ENCODE data around the gene KLHL22. TPM values are rescaled to one million over a fixed set of nuclear protein-coding genes. Genes with fewer than 3 reads are reported as not detected.

KLHL22 gene
- total and polyA plus RNA-seq, 2 of the 4 experiments (the other 2 are of a cell fraction) = 27.1 to 30.1 TPM

DNA sequence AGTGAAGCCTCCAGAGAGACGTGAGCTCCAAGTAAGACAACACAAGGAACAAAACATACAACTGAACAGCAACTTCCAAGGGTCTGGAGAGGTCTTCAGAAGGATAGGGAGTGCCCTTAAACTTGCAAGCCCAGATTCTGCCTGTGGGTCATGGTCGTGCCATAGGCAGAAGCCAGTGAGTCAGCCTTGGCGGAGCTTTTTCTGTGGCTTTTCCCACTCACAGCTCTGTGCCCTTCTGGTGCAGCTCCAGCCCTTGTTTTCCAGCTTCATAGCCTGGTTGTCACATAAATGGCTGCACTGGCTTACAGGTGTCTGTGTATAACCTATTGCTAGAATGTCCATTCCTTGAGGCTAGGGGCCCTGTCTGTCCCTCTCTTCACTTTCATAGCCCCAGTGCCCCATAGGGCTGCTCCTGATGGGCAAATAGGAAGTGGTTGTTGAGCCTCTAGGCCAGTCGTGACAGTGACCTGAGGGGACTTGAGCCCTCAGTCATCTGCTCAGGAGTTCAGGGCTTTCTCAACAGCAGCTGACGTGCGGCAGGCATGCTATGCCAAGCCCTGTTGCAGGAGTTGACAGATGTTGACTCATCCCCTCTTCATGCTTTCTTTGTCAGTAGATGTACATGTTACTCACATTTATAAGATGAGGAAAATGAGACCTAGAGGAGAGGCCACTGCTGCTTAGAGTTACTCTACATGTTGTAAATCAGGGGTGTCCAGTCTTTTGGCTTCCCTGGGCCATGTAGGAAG is 19.2 kb upstream of the KLHL22 start:
- peaks cover 0 to 60% of the 10 kb centered on the region in 2 experiments; a peak in 3 of 4 replicates for H3K79me1 ChIP-seq (ENCODE audit: low read depth in 1 of 2, low read length in 2 of 2)
- H3K4me1 ChIP-seq (ENCODE audit: control insufficient read depth, insufficient read depth, low read length) = peaks cover 24% of the 10 kb centered on the region
- H4K8ac ChIP-seq (ENCODE audit: low read depth in 2 of 2, low read length in 2 of 2) = no peak overlapping the region
- peak overlapping the region; percentile 58 for H2AK9ac ChIP-seq (replicated peaks; ENCODE audit: low read depth, low read length, poor library complexity)
- in situ Hi-C loops (cut with MboI; ENCODE audit: low sequenced_read_pairs) = loop anchor here (5.0 kb wide), 1 partner anchor 42 kb away; no protein-coding TSS in a partner anchor
- H2BK15ac ChIP-seq (ENCODE audit: low read depth, low read length) = no peak overlapping the region
- ChIA-PET POLR2A (ENCODE audit: unreplicated experiment) (no interaction called here), CTCF (no interaction called here)
- H3K9me3 ChIP-seq (ENCODE audit: control insufficient read depth, insufficient read depth, low read length) = no peaks in the 10 kb centered on the region
- ATAC-seq (ENCODE audit: low read depth) (peak; percentile 80), DNase-seq (peak; percentile 96)
- peaks cover 92% of the 10 kb centered on the region for H4K20me1 ChIP-seq (ENCODE audit: insufficient read depth, low read length)
- H3K56ac ChIP-seq (ENCODE audit: extremely low read depth, insufficient read depth, low read length) = no peak overlapping the region
- H3K27ac ChIP-seq (ENCODE audit: insufficient read depth, low read length) = peak overlapping the region; percentile 49
- no peak overlapping the region for H3K23ac ChIP-seq (ENCODE audit: low read depth, low read length)
- no peak overlapping the region for H3K4me3 ChIP-seq (ENCODE audit: insufficient read depth, low read depth, low read length)
- H3K4me2 ChIP-seq (ENCODE audit: low read depth, low read length) = 0 out of 2 replicates have a peak overlapping the region, but pooled peaks have one; percentile 17
- no TSS peak for BruUV-seq (replicated peaks)
- H4K91ac ChIP-seq (ENCODE audit: insufficient read depth, low read depth, low read length) = no peak overlapping the region
- H3K27me3 ChIP-seq (ENCODE audit: control insufficient read depth, insufficient read depth, low read length) = no peaks in the 10 kb centered on the region
- H2BK120ac ChIP-seq (ENCODE audit: low read depth, low read length) = no peak overlapping the region
- peaks cover 28% of the 10 kb centered on the region for H3K36me3 ChIP-seq (ENCODE audit: control insufficient read depth, insufficient read depth, low read length)
- no peak overlapping the region; the same call in 1 of the 2 replicates for H3K4ac ChIP-seq (ENCODE audit: low read depth, low read length)
- H4K5ac ChIP-seq (ENCODE audit: low read depth, low read length) = no peak overlapping the region
- H2BK5ac ChIP-seq (ENCODE audit: low read depth, low read length, poor library complexity, severe bottlenecking) = peak overlapping the region; percentile 47
- H3K14ac ChIP-seq (replicated peaks; ENCODE audit: low read depth, low read length) = no peak overlapping the region
- H2BK20ac ChIP-seq (ENCODE audit: low read depth, low read length) = no peak overlapping the region
- intact Hi-C loops (cut with micrococcal nuclease) = no loop called here
- dilution Hi-C loops (cut with HindIII; ENCODE audit: low sequenced_read_pairs, unreplicated experiment) = no loop called here
- peak overlapping the region; percentile 33 for H2AK5ac ChIP-seq (ENCODE audit: low read depth, low read length)
- H3K9me1 ChIP-seq (ENCODE audit: insufficient read depth, low read length) = peaks cover 32% of the 10 kb centered on the region
- H2AFZ ChIP-seq (replicated peaks; ENCODE audit: low read length, poor library complexity) = no peak overlapping the region
- H3K9ac ChIP-seq (ENCODE audit: low read depth, low read length) = no peak overlapping the region
- WGBS, 2 experiments (ENCODE audit: extremely low coverage in 2 of 2, insufficient read length in 1 of 2) = 80% methylated on average over 1 of the region's 6 CpGs; no CpG with 5 or more reads in 1 of the 2 experiments
- H3K18ac ChIP-seq (ENCODE audit: low read depth, low read length) = no peak overlapping the region
- TF ChIP-seq, protein P1, sequence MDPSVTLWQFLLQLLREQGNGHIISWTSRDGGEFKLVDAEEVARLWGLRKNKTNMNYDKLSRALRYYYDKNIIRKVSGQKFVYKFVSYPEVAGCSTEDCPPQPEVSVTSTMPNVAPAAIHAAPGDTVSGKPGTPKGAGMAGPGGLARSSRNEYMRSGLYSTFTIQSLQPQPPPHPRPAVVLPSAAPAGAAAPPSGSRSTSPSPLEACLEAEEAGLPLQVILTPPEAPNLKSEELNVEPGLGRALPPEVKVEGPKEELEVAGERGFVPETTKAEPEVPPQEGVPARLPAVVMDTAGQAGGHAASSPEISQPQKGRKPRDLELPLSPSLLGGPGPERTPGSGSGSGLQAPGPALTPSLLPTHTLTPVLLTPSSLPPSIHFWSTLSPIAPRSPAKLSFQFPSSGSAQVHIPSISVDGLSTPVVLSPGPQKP (IDR thresholded peaks at IDR 0.05; ENCODE audit: borderline replicate concordance, low read depth, low read length) = no peak
- peak; percentile 49 for TF ChIP-seq RCOR1 (IDR thresholded peaks at IDR 0.05; ENCODE audit: insufficient replicate concordance, low read length)
- TF ChIP-seq CHD1 (IDR thresholded peaks at IDR 0.05; ENCODE audit: low read depth, low read length) = no peak
- no peak for TF ChIP-seq MAZ (IDR thresholded peaks at IDR 0.05; ENCODE audit: borderline replicate concordance, low read depth, low read length)
- TF ChIP-seq MAFK (IDR thresholded peaks at IDR 0.05; ENCODE audit: low read depth, low read length) = 0 out of 2 replicates have a peak, but pooled peaks have one; percentile 14
- no peak; the same call in 1 of the 2 replicates for TF ChIP-seq NFE2L2 (IDR thresholded peaks at IDR 0.05; ENCODE audit: low read depth, low read length)
- peak; percentile 99 for TF ChIP-seq MXI1 (IDR thresholded peaks at IDR 0.05; ENCODE audit: borderline replicate concordance, low read depth, low read length)
- no peak for TF ChIP-seq POLR2A (IDR thresholded peaks at IDR 0.05; ENCODE audit: low read depth, low read length)
- no peak; the same call in 1 of the 2 replicates for TF ChIP-seq SMC3 (IDR thresholded peaks at IDR 0.05; ENCODE audit: low read depth, low read length)
- TF ChIP-seq, protein P2, sequence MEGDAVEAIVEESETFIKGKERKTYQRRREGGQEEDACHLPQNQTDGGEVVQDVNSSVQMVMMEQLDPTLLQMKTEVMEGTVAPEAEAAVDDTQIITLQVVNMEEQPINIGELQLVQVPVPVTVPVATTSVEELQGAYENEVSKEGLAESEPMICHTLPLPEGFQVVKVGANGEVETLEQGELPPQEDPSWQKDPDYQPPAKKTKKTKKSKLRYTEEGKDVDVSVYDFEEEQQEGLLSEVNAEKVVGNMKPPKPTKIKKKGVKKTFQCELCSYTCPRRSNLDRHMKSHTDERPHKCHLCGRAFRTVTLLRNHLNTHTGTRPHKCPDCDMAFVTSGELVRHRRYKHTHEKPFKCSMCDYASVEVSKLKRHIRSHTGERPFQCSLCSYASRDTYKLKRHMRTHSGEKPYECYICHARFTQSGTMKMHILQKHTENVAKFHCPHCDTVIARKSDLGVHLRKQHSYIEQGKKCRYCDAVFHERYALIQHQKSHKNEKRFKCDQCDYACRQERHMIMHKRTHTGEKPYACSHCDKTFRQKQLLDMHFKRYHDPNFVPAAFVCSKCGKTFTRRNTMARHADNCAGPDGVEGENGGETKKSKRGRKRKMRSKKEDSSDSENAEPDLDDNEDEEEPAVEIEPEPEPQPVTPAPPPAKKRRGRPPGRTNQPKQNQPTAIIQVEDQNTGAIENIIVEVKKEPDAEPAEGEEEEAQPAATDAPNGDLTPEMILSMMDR (conservative IDR thresholded peaks at IDR 0.05; ENCODE audit: low read depth, low read length) = no peak
- TF ChIP-seq FOS (IDR thresholded peaks at IDR 0.05; ENCODE audit: low read depth, low read length) = peak; percentile 77
- TF ChIP-seq RFX5 (IDR thresholded peaks at IDR 0.05; ENCODE audit: low read depth, low read length) = no peak
- peak; percentile 5; the same call in 1 of the 2 replicates for TF ChIP-seq RAD21 (IDR thresholded peaks at IDR 0.05; ENCODE audit: low read length)
- peak; percentile 67 for TF ChIP-seq BHLHE40 (IDR thresholded peaks at IDR 0.05; ENCODE audit: low read depth, low read length)

Data from IMR-90 (cell line).